ENCODE measurements around the gene SLC22A12.

DNA sequence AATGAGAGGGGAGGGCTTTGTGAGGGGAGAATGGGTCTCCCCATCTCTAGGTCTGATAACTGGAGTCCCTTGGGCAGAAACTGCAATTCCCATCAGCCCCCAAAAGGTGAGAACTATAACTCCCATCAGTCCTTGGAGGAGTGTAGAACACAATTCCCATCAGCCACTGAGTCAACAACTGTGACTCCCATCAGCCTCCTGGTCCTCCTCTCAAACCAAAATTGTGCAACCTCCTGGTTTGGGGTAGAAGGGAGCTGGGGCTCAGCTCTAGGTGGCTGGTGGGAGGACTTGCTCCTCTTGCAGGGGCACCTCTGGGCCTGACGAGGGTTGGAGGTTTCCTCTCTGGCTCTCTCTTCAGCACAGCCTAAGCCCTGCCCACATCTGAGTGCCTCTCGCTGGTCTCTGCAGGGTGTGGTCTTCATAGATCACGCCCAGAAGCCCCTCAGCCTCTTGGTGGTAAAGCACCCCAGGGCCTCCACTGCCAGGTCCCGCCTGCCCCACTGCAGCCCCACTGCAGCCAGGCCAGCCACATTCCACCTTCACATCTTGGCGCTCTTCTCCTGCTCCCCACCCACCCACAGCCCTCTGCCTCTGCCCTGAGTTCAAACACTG, 18.5 kb downstream of the SLC22A12 start:
- TF ChIP-seq, protein P1, sequence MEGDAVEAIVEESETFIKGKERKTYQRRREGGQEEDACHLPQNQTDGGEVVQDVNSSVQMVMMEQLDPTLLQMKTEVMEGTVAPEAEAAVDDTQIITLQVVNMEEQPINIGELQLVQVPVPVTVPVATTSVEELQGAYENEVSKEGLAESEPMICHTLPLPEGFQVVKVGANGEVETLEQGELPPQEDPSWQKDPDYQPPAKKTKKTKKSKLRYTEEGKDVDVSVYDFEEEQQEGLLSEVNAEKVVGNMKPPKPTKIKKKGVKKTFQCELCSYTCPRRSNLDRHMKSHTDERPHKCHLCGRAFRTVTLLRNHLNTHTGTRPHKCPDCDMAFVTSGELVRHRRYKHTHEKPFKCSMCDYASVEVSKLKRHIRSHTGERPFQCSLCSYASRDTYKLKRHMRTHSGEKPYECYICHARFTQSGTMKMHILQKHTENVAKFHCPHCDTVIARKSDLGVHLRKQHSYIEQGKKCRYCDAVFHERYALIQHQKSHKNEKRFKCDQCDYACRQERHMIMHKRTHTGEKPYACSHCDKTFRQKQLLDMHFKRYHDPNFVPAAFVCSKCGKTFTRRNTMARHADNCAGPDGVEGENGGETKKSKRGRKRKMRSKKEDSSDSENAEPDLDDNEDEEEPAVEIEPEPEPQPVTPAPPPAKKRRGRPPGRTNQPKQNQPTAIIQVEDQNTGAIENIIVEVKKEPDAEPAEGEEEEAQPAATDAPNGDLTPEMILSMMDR (IDR thresholded peaks at IDR 0.05; ENCODE audit: extremely low read depth in 1 of 2, insufficient read depth in 1 of 2, low read depth in 1 of 2, low read length in 2 of 2), result no peak
- no peak for TF ChIP-seq EZH2 (IDR thresholded peaks at IDR 0.05; ENCODE audit: borderline replicate concordance, low read depth, low read length, severe bottlenecking)
- no peak for TF ChIP-seq MAX (IDR thresholded peaks at IDR 0.05; ENCODE audit: insufficient read depth, insufficient read length)
- TF ChIP-seq FOS (IDR thresholded peaks at IDR 0.05; ENCODE audit: borderline replicate concordance, insufficient read depth, low read length), result no peak
- no peak for TF ChIP-seq POLR2A (IDR thresholded peaks at IDR 0.05; ENCODE audit: low read depth, low read length)
- no peak for TF ChIP-seq POLR2AphosphoS5 (IDR thresholded peaks at IDR 0.05; ENCODE audit: insufficient read depth, low read depth, low read length)
- TF ChIP-seq MYC (IDR thresholded peaks at IDR 0.05; ENCODE audit: low read depth, low read length), result no peak
- TF ChIP-seq GATA2 (IDR thresholded peaks at IDR 0.05; ENCODE audit: insufficient read depth, insufficient read length, low read depth, low read length), result no peak
- no peak for TF ChIP-seq JUN (IDR thresholded peaks at IDR 0.05; ENCODE audit: borderline replicate concordance, insufficient read depth, insufficient read length, low read depth)
